Stomach (tissue), 9 donors: ENCODE data around the gene PAQR5. TPM values are rescaled to one million over a fixed set of nuclear protein-coding genes. Genes with fewer than 3 reads are reported as not detected.

Experiments used
- DNase-seq, 2 donors: peaks; one replicate each; pipeline versions ENCODE4 v3.0.0 to v3.0.0-alpha.2; 2013 to 2019
- H3K27ac ChIP-seq, 5 donors: fragments of 200-600 bp in 4 of 5; sonication (generic) in 4 of 5; one replicate each; pipeline ENCODE4 v1.5.1; 2013 to 2019; ENCODE audit warnings: mild to moderate bottlenecking in 1 of 5, moderate library complexity in 1 of 5
- H3K27me3 ChIP-seq, 3 donors: fragments of 200-600 bp; sonication (generic); one replicate each; pipeline ENCODE4 v1.5.1; 2017 to 2019; ENCODE audit warnings: mixed run types in 1 of 3
- H3K36me3 ChIP-seq, 4 donors: fragments of 200-600 bp; sonication (generic); 1 replicate in 3 of 4; 2 replicates in 1 of 4; pipeline ENCODE4 v1.5.1; 2016 to 2019
- H3K4me1 ChIP-seq, 4 donors: fragments of 200-600 bp; sonication (generic); one replicate each; pipeline ENCODE4 v1.5.1; 2016 to 2019
- H3K4me3 ChIP-seq, 4 donors: fragments of 200-600 bp; sonication (generic) in 3 of 4; one replicate each; pipeline ENCODE4 v1.5.1; 2016 to 2019; ENCODE audit warnings: mild to moderate bottlenecking in 1 of 4
- H3K9me3 ChIP-seq, 4 donors: fragments of 200-600 bp; sonication (generic); one replicate each; pipeline ENCODE4 v1.5.1; 2016 to 2019
- CTCF ChIP-seq, 7 experiments: fragments of 450-650 bp in 4 of 7; fragments of 200-600 bp in 3 of 7; sonication (generic) in 3 of 7; IDR thresholded peaks; one replicate each; pipeline ENCODE4 v1.5.1; 2016 to 2019; ENCODE audit warnings: antibody characterized with exemption in 7 of 7, control low read depth in 2 of 7, mild to moderate bottlenecking in 1 of 7
- EP300 ChIP-seq: sonication (generic); formaldehyde crosslinking; IDR thresholded peaks from one replicate; pipeline ENCODE4 v1.6.1; 2017; ENCODE audit warnings: antibody characterized with exemption
- POLR2A ChIP-seq, 4 donors: fragments of 450-650 bp; IDR thresholded peaks; one replicate each; pipeline ENCODE4 v1.6.1; 2016; ENCODE audit warnings: antibody characterized with exemption in 4 of 4, control low read depth in 2 of 4, mild to moderate bottlenecking in 1 of 4, moderate library complexity in 1 of 4
- POLR2AphosphoS5 ChIP-seq, 3 donors: sonication (generic); formaldehyde crosslinking; IDR thresholded peaks; one replicate each; pipeline ENCODE4 v1.6.1; 2016; ENCODE audit warnings: antibody characterized with exemption in 3 of 3
- WGBS, 5 donors: extraction: QIAGEN DNeasy Blood & Tissue Kit in 3 of 5; methylation state at CpG; one replicate each; pipeline versions ENCODE4 v1.1.5 to v1.1.7; 2013 to 2018; 5-methylcytosine and 5-hydroxymethylcytosine counted together
- intact Hi-C: fragments of 100-400 bp; cut with DNase I; formaldehyde crosslinking; loops from one replicate; pipeline ENCODE4 v1.15.1; 2023; ENCODE audit warnings: low total_unique reads
- polyA plus RNA-seq, 3 donors: library from polyadenylated mRNA; stranded (reverse); fragments of 200-250 nt; gene quantifications; one replicate each; pipeline ENCODE4 v1.2.3, GENCODE V29; 2013
- total RNA-seq, 5 donors: library from RNA; depleted of rRNA; stranded (reverse); fragments of >200 nt; gene quantifications; one replicate each; pipeline versions ENCODE4 v1.1.0 to v1.2.3, GENCODE V29; 2014 to 2016
- donor health status: healthy with polysubstance abuse.
- donor health status: Bipolar disorder and iron deficiency.
- donor health status: healthy.

PAQR5 gene
- total and polyA plus RNA-seq, 8 donors, result 3.6 to 37.9 (median 7.5) TPM; not detected in 1

DNA sequence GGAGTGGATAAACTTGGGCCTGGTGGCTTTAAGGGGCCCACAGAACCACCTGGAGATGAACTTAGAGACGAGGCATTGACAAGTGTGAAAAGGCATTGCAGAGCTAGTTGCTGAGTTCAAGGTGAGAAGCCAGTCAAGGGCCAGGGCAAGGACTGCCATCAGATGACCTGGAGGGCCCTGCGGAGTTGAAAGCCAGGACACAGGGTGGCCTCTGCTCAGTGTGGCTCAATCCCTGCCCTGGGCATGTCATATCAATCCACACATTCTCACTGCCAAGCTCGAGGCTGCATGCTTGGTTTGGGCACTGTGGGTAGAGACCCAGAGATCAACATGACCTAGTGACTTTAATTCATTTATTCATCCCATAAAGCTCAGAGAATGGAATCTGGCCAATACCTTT is 9.2 kb downstream of the PAQR5 start:
- DNase-seq, result no peak
- whole genome bisulfite sequencing, 5 donors, result 72 to 93% (median 84%) methylated on average over 2 to 3 of the region's 3 CpGs
- Histone ChIP-seq H3K9me3 (no peaks in the 10 kb centered on the region), H3K4me1 (peaks cover 0 to 4% (median 0%) of the 10 kb centered on the region in 4 donors), H3K27ac (no peak overlapping the region), H3K4me3 (no peak overlapping the region), H3K36me3 (no peaks in the 10 kb centered on the region), H3K27me3 (no peaks in the 10 kb centered on the region)
- intact Hi-C loops, result no loop called here
- TF ChIP-seq POLR2AphosphoS5 (IDR thresholded peaks at IDR 0.05), result no peak
- no peak for TF ChIP-seq CTCF (IDR thresholded peaks at IDR 0.05)
- TF ChIP-seq EP300, result no peak
- no peak for TF ChIP-seq POLR2A (IDR thresholded peaks at IDR 0.05)

DNA sequence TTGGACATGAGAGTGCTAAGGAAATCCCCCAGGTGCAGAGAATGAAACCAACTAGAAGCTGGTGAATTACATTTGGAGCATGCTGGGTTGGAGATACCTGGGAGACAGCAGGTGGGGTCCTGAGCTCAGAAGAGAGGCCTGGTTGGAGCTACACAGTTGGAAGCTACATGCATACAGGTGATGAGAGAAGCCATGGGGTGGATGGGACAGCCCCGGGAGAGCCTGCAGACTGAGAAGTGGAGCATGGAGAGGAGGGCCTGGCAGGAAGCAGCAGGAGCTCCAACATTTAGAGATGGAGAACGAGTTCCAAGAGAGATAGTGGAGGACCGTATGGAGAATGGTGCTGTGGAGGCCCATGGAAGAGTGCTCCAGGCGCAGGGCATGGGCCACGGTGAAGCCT is 10.2 kb downstream of the PAQR5 start:
- TF ChIP-seq CTCF (IDR thresholded peaks at IDR 0.05) (no peak), EP300 (no peak), POLR2AphosphoS5 (IDR thresholded peaks at IDR 0.05) (no peak), POLR2A (IDR thresholded peaks at IDR 0.05) (no peak)
- Histone ChIP-seq H3K27me3 (no peaks in the 10 kb centered on the region), H3K9me3 (no peaks in the 10 kb centered on the region), H3K27ac (no peak overlapping the region), H3K4me3 (no peak overlapping the region), H3K4me1 (peaks cover 0 to 6% (median 2%) of the 10 kb centered on the region in 4 donors), H3K36me3 (no peaks in the 10 kb centered on the region)
- WGBS, 5 donors, result 88 to 91% (median 91%) methylated on average over 5 of the region's 5 CpGs
- intact Hi-C loops, result no loop called here
- no peak for DNase-seq

- no peak for DNase-seq
- Histone ChIP-seq H3K4me1 (peaks cover 0 to 8% (median 0%) of the 10 kb centered on the region in 4 donors), H3K27ac (no peak overlapping the region), H3K4me3 (no peak overlapping the region), H3K9me3 (no peaks in the 10 kb centered on the region), H3K27me3 (no peaks in the 10 kb centered on the region), H3K36me3 (no peaks in the 10 kb centered on the region)
- 57 to 67% (median 63%) methylated on average over 5 of the region's 5 CpGs for WGBS, 5 donors
- TF ChIP-seq CTCF (IDR thresholded peaks at IDR 0.05) (no peak), POLR2A (IDR thresholded peaks at IDR 0.05) (no peak), POLR2AphosphoS5 (IDR thresholded peaks at IDR 0.05) (no peak), EP300 (no peak)
- intact Hi-C loops, result no loop called here
Observed at GRCh38 chr15:69311319-69311721, 12.6 kb downstream of the PAQR5 start.

DNA sequence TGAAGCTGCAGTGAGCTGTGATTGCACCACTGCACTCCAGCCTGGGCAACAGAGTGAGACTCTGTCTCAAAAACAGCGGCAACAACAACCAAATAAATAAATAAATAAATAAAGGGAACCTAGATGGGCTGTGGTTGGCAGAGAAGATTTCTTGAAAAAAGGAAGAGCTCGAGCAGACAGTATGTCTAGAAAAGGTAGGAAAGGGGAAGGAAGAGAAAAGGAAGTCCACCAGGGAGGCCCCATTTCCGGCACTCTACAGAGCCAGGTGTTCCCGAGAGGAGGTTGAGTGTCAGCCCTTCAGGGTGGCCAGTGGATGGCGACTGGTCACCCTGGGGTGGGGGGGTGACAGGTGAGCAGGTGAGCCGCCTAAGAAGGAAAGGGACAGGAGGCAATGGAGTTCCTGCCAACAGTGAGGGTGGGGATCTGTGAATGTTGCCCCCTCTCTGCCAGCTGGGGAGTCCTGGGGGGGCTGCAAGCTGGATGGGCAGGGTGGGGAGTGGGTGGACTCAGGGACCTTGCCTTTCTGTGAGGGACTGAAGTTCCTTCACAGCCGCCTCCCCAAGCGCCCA is 14.8 kb downstream of the PAQR5 start:
- Histone ChIP-seq H3K4me3 (no peak overlapping the region), H3K36me3 (no peaks in the 10 kb centered on the region), H3K9me3 (no peaks in the 10 kb centered on the region), H3K4me1 (peaks cover 0 to 8% (median 0%) of the 10 kb centered on the region in 4 donors), H3K27me3 (no peaks in the 10 kb centered on the region), H3K27ac (peak overlapping the region in 1 of 5 donors; percentile 32)
- WGBS, 5 donors, result 79 to 89% (median 84%) methylated on average over 8 of the region's 8 CpGs
- intact Hi-C loops, result no loop called here
- DNase-seq, result no peak
- TF ChIP-seq POLR2AphosphoS5 (IDR thresholded peaks at IDR 0.05) (no peak), CTCF (IDR thresholded peaks at IDR 0.05) (no peak), EP300 (no peak), POLR2A (IDR thresholded peaks at IDR 0.05) (no peak)
